ENCODE results near the gene SHISA5.

SHISA5 gene

DNA sequence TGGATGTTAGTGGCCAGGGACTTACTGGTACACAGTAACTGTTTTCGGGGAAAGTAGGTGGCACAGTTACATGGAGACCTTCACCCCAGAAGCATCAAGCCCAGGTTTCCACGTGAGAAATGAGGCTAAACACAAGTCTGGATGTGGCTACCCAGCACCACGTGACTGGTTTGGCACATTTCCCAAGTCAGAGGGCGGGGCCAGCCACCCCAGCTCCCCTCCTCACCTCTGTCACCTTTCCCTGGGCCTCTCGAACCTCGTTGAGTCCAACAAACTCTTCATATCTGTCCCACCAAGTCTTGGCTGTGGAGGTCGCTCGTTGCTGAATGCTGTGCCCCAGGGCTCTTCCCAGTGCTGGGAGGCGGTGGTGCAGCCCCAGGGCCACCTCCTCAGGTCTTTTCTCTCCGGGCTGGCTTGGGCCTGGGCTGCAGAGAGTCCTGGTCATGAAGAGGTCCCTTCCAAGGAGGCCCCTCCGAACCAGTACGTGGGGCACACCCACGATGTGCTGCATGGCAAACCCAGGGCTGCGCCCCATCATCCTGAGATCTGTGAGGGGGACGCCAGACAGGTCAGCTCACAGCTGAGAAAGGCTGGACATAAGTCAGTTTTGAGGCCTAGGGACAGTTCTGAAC lies 69.3 kb downstream of the SHISA5 start:
- TF ChIP-seq, protein P1, sequence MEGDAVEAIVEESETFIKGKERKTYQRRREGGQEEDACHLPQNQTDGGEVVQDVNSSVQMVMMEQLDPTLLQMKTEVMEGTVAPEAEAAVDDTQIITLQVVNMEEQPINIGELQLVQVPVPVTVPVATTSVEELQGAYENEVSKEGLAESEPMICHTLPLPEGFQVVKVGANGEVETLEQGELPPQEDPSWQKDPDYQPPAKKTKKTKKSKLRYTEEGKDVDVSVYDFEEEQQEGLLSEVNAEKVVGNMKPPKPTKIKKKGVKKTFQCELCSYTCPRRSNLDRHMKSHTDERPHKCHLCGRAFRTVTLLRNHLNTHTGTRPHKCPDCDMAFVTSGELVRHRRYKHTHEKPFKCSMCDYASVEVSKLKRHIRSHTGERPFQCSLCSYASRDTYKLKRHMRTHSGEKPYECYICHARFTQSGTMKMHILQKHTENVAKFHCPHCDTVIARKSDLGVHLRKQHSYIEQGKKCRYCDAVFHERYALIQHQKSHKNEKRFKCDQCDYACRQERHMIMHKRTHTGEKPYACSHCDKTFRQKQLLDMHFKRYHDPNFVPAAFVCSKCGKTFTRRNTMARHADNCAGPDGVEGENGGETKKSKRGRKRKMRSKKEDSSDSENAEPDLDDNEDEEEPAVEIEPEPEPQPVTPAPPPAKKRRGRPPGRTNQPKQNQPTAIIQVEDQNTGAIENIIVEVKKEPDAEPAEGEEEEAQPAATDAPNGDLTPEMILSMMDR (IDR thresholded peaks at IDR 0.05): no peak

DNA sequence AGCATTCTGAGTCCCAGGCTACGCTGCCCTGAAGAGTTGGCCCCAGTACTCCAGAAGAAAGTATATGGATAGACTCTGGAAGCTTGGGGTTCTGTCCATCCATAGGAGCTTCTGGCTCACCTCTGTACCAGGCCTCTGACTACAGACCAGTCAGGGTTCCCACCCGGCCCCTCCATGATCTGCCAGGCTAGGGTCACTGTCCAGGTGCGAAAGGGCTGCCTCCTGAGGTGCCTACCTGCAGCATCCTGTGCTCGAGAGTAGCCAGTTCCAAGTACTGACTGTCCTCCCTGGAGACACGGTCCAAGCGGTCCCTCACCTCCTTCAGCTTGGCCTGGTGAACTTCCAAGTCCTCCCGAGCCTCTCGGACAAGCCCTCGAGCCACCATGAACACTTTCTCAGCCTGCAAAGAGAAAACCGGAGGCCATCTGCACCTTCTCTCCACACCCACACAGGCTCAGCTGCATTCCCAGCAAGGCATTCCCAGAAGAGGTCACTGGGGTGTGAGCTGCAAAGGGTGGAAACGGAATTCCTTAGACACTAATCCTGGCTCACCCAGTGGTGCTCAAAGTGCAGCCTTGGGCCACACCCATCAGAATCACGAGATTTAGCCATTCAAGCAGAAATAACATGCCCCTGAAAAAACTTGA lies 70.4 kb downstream of the SHISA5 start:
- TF ChIP-seq, protein P1 (IDR thresholded peaks at IDR 0.05): no peak

DNA sequence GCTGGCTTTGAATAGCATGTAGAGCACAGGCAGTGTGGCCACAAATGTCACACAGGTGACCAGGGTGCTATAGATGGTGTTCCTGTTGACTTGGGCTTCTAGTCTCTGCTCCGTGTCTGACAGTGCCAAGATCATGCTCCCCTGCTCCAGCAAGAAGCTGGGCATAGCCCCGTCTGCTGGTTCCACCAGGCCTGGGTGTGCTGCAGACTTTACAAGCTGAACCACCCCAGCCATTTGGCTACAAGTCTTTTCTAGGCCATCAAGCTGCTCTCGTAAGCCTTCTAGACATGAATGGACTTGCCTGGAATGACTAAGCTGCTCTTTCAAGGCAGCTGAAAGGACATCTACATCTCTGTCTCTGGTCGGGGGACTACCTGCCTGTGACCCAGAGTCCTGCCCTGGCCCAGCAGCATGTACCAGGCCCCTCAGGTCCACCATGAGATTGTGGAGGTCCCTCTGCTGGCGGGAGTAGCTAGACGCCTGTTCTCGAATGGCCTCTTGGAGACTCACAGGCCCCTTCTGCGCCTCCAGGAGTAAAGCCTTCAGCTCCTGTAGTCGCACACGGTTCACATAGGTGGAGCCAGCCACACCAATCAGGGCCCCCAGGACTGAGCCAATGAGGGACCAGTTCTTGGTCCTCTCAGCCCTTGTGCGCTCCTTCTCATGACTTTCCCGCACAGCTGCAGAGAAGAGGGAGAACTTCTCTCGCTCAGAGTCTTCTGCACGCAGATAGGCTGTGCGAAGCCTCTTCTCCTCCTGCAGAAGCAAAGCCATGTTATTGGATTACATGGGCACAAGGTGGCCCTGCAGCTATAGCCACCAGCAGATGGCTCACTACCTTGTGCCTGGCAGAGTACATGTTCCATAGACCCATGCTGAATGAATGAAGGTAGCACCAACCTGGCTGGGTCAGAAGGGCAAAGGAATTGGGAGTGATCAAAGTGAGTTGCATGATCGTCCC lies 71.3 kb downstream of the SHISA5 start:
- TF ChIP-seq, protein P1 (IDR thresholded peaks at IDR 0.05): peak; percentile 21; the same call in 1 of the 2 replicates

DNA sequence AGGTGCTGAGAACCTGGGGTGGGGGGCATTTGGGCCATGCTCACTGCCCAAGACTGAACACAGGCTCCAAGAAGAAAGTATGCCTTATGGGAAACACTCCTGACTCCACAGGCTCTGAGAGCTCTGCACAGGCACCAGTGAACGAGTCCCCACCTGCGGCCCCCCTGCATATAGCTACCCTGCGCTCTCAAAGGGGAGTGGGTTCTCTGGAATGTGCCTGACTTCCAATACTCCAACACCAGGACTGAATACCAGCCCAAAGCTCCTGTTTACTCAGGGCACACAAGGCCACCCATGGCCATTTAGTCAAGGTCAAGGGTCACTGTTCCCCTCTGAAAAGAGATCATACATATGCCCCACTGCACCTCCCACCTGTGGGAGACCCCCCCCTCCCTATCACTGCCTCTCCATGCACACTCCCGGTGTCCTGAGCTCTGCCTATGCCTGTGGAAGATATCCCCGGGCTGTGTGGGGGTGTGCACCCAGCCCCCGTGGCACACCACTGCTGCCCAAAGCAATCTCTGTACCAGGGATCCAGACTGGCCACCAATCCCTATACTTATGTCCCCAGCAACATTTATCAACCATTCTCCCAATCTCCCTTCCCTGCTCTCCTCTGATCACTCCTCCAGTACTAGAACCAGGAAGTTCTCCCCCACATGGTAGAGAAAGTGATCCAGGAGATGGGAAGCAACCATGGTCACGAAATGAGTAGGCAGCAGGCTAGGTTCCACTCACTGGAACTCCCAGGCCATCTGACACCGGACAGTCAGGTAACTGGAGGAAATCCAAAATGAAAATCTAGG lies 72.5 kb downstream of the SHISA5 start:
- TF ChIP-seq, protein P1 (IDR thresholded peaks at IDR 0.05): no peak

DNA sequence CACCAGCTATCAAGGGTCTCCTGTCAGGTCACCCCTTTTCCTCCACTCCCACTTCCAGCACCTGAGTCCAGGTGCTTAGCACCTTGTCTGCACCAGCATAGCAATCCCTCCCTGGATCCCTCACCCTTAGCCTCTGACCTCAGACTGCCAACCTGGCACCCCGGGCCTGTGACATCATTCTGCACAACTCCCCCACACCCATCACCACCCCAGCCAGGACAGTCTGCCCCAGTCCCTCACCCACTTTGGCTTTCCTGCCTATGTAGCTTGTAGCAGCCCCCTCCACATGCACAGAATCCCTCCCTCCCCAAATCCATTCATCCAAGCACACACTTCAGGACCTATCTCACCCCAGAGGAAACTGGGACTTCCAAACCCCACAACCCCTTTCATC lies 73.3 kb downstream of the SHISA5 start:
- TF ChIP-seq, protein P1 (IDR thresholded peaks at IDR 0.05): no peak

DNA sequence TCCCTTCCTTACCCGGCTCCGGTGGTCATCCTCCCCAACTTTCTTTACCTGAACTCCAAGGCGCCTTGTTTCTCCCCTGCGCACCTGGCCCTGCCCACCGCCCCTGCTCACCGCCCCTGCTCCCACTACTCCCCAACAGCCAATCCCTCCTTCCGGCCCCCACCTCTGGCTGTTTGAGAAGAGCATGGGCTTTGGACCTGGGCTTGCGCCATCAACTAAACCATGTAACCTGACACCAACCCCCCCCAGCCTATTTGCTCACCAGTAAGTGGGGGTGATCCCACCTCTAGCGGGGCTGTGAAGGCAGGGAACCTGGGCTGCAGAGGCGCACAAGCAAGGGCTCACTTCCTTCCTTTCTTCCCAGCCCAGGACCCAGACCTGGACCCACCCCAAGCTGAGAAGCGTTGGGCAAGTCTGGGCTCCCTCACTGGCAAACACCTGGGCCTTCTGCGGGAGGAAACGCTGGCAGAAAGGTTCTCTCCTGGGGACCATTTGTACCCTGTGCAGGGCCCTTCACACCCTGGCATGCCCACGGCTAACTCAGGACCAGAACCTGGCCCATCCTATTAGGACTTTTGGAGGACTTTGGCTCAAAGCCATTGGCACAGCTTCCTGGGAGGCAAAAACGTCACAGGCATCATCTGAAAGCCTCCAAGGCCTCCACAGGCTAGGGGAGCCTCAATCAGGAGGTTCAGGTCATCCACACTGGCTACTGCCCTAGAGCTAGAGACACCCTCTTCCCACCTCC lies 73.8 kb downstream of the SHISA5 start, which contains the start of gene PLXNB1:
TSS of gene PLXNB1 (minus strand) at position 127 of the 748 bp plus-strand sequence. CDS start 5,475 bp downstream, outside the sequence.
- TF ChIP-seq, protein P1 (IDR thresholded peaks at IDR 0.05): no peak

All from LNCAP (cell line).